Measurements from ENCODE around the gene KCNMA1. TPM values are rescaled to one million over a fixed set of nuclear protein-coding genes. Genes with fewer than 3 reads are reported as not detected.
"Not testable (repeated sequence)": the region's sequence is repeated elsewhere in the genome, so short reads cannot be mapped to it uniquely, and the experiment has no call there.

The KCNMA1 gene
- 0.94 and 1.8 TPM in 2 replicates for total RNA-seq (2014; rRNA removed; shearing (Covaris generic))

DNA sequence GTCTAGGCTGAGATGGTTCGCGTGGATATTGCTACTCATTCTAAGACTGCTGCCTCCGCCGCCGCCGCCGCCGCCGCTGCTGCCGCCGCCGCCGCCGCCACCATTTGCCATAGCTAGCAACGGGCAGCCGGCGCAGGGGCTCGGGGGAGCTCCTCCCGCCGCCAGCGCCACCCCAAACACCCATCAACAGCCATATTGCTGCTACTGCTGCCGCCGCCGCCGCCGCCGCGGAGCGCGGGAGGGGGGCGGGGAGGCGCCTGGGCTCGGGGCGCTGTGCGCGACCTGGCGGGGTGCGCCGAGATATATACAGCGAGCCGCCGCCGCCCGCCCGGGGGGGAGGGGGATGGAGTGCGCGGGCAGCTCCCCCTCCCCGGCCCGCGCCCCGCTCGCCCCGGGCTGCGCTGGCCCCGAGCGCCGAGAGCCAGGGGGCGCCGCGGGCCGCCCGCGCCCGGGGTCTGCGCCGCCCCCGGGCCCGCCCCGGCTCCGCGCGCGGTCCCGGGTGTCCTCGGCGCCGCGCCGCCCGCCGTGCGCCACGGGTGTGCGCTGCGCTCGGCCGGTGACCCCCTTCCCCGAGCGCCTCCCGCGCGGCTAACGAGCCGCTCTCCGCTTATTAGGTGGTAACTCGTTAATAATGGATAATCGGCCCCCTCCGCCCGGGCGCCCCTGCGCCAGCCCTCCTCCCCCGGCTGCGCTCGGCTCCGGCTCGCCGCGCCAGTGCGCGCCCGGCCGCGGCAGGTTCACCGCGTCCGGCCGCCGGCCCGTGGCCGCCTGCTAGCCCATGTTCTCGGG is at the start of gene KCNMA1:
Gene KCNMA1, minus strand, starts transcription at position 277 of the 789 bp plus-strand sequence.
- Histone ChIP-seq H3K9me3 (replicated peaks) (no peaks in the 10 kb centered on the region; the same call in 1 of the 2 replicates), H3K36me3 (no peaks in the 10 kb centered on the region), H3K4me3 (peak within 1 kb of the TSS; percentile 54), H3K27ac (no peak within 1 kb of the TSS), H3K27me3 (replicated peaks) (peaks cover 29% of the 10 kb centered on the region), H3K4me1 (replicated peaks) (peaks cover 23% of the 10 kb centered on the region)
- DNase-seq (ENCODE audit: low read depth in 1 of 2, low spot score in 2 of 2), result peak in 1 of 2 experiments; percentile 48

DNA sequence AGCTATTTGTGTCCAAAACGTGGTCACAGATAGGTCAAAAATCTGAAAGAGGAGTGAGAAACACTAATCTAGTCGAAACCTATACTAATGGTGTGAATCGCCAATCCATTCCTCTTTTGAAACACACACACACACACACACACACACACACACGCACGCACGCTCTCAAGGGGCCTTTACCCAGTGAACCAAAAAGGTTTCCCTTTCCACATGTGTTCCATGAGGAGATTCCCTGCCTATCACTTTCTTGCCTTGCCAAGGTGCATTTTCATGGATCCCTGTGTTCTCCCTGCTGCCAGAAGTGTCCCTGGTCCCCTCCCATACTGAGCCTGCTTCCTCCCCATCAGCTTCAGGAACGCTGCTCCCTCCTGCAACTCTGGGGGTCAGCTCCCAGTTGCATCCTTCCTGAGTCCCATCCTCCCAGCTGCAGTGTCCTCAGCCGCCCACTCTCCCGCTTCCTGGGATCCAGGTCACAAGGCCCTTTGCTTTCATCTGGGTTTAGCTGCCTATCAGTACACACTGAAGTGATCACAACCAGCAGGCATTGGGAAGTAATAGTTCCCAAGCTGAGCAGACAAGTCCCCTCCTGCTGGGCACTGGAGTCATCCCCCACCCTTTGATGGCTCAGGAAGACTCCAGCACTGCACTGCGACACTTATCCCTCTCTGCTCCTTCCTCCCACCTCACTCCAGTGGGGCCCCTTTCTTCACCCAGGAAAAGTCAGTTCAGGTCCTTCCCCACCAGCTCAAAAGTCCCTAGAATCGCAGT is 49.2 kb upstream of the KCNMA1 start:
- no peaks in the 10 kb centered on the region for H3K4me1 ChIP-seq (replicated peaks)
- no peak overlapping the region for H3K27ac ChIP-seq
- no peaks in the 10 kb centered on the region for H3K9me3 ChIP-seq (replicated peaks)
- no peaks in the 10 kb centered on the region for H3K36me3 ChIP-seq
- no peak overlapping the region for H3K4me3 ChIP-seq
- DNase-seq (ENCODE audit: low read depth in 1 of 2, low spot score in 2 of 2), result peak in 1 of 2 experiments; percentile 27
- no peaks in the 10 kb centered on the region; the same call in 1 of the 2 replicates for H3K27me3 ChIP-seq (replicated peaks)

DNA sequence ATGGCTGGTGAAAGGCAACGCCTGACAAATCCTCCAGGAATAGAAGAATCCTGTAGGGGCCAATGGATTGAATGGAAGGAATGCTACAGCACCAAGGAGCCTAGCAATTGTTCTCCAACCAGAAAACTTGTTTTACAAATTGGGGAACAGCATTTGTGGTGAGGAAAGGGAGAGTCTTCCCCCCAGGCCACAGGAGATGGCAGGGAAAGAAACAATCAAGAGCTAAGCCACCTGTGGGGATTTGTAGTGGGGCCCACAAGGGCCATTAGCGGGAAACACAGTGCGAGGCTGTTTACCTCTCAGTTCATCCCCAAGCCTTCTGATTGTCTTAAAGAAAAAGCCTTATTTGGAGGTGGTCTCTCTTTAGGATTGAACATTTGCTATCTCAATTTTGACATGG is 48.5 kb upstream of the KCNMA1 start:
- Histone ChIP-seq H3K27me3 (replicated peaks) (no peaks in the 10 kb centered on the region; the same call in 1 of the 2 replicates), H3K9me3 (replicated peaks) (no peaks in the 10 kb centered on the region), H3K36me3 (no peaks in the 10 kb centered on the region), H3K4me1 (replicated peaks) (no peaks in the 10 kb centered on the region), H3K4me3 (no peak overlapping the region), H3K27ac (no peak overlapping the region)
- DNase-seq (ENCODE audit: low read depth in 1 of 2, low spot score in 2 of 2), result no peak

DNA sequence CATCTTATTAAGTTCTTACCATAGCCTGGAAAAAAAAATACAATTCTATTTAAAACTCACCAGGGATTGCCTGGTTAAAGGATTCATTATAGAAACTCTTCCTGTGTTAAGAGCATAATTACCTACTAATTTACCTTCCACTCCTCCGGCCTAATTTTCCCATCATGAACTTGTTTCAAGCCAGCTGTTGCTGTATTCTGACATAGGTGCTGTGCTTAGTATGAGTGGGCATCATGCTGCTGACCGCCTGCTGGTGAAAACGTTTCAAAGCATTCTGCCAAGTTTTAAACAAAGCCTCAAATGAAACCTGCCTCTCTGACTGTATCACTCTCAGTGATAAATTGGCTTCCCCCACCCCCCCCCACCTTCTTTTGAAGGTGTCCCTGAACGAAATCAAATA is 47.8 kb upstream of the KCNMA1 start:
- DNase-seq (ENCODE audit: low read depth in 1 of 2, low spot score in 2 of 2), result peak in 1 of 2 experiments; percentile 20
- Histone ChIP-seq H3K9me3 (replicated peaks) (no peaks in the 10 kb centered on the region), H3K4me3 (no peak overlapping the region), H3K36me3 (no peaks in the 10 kb centered on the region), H3K27ac (no peak overlapping the region), H3K4me1 (replicated peaks) (no peaks in the 10 kb centered on the region), H3K27me3 (replicated peaks) (no peaks in the 10 kb centered on the region; the same call in 1 of the 2 replicates)

DNA sequence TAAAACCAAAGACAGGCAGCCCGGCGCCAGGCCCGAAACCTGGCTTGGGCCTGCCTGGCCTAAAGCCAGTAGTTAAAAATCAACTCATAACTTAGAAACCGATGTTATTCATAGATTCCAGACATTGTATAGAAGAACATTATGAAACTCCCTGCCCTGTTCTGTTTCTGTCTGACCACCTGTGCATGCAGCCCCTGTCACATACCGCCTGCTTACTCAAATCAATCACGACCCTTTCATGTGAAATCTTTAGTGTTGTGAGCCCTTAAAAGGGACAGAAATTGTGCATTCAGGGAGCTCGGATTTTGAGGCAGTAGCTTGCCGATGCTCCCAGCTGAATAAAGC is 45.5 kb upstream of the KCNMA1 start:
- not testable (repeated sequence) for H3K36me3 ChIP-seq; H3K27me3 ChIP-seq (replicated peaks); H3K4me3 ChIP-seq; H3K9me3 ChIP-seq (replicated peaks); H3K4me1 ChIP-seq (replicated peaks); DNase-seq (ENCODE audit: low read depth in 1 of 2, low spot score in 2 of 2); H3K27ac ChIP-seq

DNA sequence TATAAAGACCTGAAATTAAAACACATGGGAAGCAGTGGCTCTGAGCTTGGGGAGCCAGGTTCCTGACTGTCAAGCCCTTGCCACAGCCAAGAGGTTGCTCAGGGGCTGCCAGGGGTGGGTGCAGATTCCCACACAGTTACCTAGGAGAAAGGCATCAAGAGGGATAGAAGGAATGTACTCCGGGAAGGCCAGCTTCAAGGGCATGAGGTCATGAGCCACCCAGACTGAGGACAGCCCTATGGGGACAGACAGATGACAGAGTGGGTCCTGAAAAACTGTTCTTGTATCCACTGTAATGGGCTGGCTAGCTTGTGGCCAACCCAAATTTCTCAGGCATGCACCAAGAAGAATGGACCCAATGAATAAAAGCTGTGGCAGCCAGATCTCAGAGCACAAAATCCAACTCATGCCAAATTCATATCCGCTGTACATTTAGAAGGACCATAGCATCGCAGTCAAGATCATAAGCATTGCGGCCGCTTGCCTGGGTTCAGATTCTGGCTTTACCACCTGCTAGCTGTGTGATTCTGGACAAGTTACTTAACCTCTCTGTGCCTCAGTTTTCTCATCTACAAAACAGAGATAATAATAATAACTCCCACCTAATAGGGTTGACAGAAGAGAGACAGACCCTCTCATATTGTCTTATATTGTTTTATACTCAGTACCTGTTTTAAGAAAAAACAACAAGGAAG is 44.9 kb upstream of the KCNMA1 start:
- Histone ChIP-seq H3K27ac (no peak overlapping the region), H3K4me3 (no peak overlapping the region), H3K9me3 (replicated peaks) (no peaks in the 10 kb centered on the region), H3K4me1 (replicated peaks) (no peaks in the 10 kb centered on the region), H3K36me3 (no peaks in the 10 kb centered on the region), H3K27me3 (replicated peaks) (no peaks in the 10 kb centered on the region; the same call in 1 of the 2 replicates)
- no peak for DNase-seq (ENCODE audit: low read depth in 1 of 2, low spot score in 2 of 2)

DNA sequence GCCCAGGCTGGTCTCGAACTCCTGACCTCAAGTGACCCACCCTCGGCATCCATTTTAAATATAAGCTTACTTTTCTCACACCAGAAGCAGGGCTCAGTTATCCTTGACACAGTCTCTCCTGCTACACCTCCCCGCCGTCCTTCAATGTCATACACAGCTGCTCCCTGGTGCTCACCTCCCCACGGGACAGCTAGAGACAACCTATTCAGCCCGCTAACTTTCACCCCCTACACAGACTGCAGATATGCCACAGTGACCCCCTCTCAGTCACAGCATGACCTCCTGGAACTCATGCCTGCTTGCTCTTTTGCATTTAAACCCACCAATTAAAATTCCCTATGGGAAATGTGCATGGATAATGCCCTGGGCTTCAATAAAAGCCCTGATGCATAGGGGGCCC is 44.2 kb upstream of the KCNMA1 start:
- DNase-seq (ENCODE audit: low read depth in 1 of 2, low spot score in 2 of 2), result peak in 1 of 2 experiments; percentile 22

DNA sequence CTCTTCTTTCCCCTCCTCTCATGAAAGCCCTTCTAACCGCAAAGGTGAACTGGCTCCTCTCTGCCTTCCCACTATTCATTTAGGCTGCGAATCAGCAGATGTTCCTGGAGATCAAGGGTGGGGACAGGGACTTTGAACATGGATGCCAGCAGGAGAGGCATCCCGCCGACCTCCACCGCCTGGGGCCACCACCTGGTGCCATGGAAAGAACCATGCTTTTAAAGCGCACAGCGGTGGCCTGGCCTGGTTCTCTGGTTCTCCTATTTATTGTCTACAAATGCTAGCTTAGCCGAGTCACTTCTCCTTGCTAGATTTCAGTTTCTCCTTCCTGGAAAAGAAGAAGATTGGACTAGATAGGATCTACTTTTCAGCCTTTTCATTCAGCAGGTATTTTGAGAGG is 43.2 kb upstream of the KCNMA1 start:
- no peaks in the 10 kb centered on the region for H3K36me3 ChIP-seq
- H3K27me3 ChIP-seq (replicated peaks), result no peaks in the 10 kb centered on the region; the same call in none of the 2 replicates
- H3K9me3 ChIP-seq (replicated peaks), result no peaks in the 10 kb centered on the region
- no peaks in the 10 kb centered on the region for H3K4me1 ChIP-seq (replicated peaks)
- no peak overlapping the region for H3K4me3 ChIP-seq
- no peak overlapping the region for H3K27ac ChIP-seq
- DNase-seq (ENCODE audit: low read depth in 1 of 2, low spot score in 2 of 2), result no peak

More for the DNA sequence above, 44.2 kb upstream of the KCNMA1 start:
- no peaks in the 10 kb centered on the region for H3K4me1 ChIP-seq (replicated peaks)
- H3K4me3 ChIP-seq, result no peak overlapping the region
- no peaks in the 10 kb centered on the region; the same call in 1 of the 2 replicates for H3K27me3 ChIP-seq (replicated peaks)
- H3K9me3 ChIP-seq (replicated peaks), result no peaks in the 10 kb centered on the region
- H3K36me3 ChIP-seq, result no peaks in the 10 kb centered on the region
- no peak overlapping the region for H3K27ac ChIP-seq

DNA sequence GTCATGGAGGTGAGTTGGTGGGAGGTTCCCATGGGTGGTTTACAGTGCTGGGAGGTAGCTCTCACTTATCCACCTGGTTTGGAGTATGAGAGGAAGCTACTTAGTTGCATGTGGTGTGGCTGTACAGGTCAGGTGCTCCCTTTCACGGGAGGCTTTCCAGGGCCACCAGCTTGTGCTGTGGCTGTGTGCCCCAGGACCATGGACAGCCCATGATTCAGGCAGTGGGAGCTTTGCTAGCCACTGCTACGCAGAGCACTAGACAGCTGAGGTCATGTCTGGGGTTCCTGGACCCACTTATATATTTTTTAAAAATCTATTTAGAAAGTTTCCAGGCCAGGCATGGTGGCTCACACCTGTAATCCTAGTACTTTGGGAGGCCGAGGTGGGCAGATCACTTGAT is 42.5 kb upstream of the KCNMA1 start:
- H3K4me1 ChIP-seq (replicated peaks), result no peaks in the 10 kb centered on the region
- DNase-seq (ENCODE audit: low read depth in 1 of 2, low spot score in 2 of 2), result no peak
- no peak overlapping the region for H3K27ac ChIP-seq

DNA sequence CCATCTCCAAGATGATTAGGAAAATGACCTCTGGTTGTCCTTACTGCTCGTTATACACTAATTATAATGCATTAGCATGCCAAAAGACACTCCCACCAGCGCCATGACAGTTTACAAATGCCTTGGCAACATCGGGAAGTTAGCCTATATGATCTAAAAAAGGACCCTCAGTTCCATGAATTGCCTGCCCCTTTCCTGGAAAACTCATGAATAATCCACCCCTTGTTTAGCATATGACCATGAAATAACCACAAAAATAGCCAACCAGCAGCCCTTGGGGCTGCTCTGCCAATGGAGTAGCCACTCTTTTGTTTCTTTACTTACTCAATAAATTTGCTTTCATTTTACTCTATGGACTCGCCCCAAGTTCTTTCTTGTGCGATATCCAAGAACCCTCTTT is 41.6 kb upstream of the KCNMA1 start:
- Histone ChIP-seq H3K9me3 (replicated peaks) (no peaks in the 10 kb centered on the region), H3K27me3 (replicated peaks) (no peaks in the 10 kb centered on the region; the same call in 1 of the 2 replicates), H3K27ac (no peak overlapping the region), H3K4me3 (no peak overlapping the region), H3K4me1 (replicated peaks) (no peaks in the 10 kb centered on the region), H3K36me3 (no peaks in the 10 kb centered on the region)
- no peak for DNase-seq (ENCODE audit: low read depth in 1 of 2, low spot score in 2 of 2)

More for the DNA sequence above, 42.5 kb upstream of the KCNMA1 start:
- Histone ChIP-seq H3K36me3 (no peaks in the 10 kb centered on the region), H3K27me3 (replicated peaks) (no peaks in the 10 kb centered on the region; the same call in none of the 2 replicates), H3K9me3 (replicated peaks) (no peaks in the 10 kb centered on the region), H3K4me3 (no peak overlapping the region)

DNA sequence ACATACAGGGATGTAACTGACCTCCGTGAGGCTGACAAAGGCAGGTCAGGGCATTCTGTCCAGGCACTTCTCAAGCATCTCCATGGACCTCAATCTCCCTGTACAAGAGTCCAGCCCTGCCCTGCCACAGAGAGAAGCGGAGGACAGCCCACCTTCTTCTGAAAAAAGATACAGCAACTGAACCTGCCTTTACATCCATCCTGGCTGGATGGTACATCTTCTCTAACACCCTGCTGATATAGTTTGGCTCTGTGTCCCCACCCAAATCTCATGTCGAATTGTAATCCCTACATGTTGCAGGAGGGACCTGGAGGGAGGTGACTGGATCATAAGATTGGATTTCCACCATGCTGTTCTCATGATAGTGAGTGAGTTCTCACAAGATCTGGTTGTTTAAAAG is 40.5 kb upstream of the KCNMA1 start:
- Histone ChIP-seq H3K9me3 (replicated peaks) (no peaks in the 10 kb centered on the region), H3K36me3 (no peaks in the 10 kb centered on the region), H3K4me3 (no peak overlapping the region), H3K27me3 (replicated peaks) (no peaks in the 10 kb centered on the region; the same call in 1 of the 2 replicates), H3K4me1 (replicated peaks) (no peaks in the 10 kb centered on the region), H3K27ac (no peak overlapping the region)
- no peak for DNase-seq (ENCODE audit: low read depth in 1 of 2, low spot score in 2 of 2)

DNA sequence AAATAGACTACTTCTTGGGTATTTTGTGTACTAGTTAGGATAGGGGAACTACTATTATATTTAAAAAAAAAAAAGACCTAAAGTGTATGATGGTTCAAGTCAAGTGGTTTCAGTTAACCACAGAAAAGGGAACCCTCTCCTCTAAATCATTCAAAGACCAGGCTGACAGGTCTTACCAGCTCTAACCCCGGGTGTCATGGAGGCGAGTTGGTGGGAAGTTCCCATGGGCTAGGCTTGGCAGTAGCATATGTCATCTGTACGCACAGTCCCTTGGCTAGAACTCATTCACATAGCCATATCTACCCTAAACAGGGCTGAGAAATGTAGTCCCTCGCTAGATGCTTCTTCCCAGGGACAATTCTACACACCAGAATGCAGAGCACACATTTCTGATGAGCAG is 37.7 kb upstream of the KCNMA1 start:
- Histone ChIP-seq H3K4me1 (replicated peaks) (no peaks in the 10 kb centered on the region), H3K27ac (no peak overlapping the region), H3K4me3 (no peak overlapping the region), H3K27me3 (replicated peaks) (no peaks in the 10 kb centered on the region; the same call in 1 of the 2 replicates), H3K36me3 (no peaks in the 10 kb centered on the region), H3K9me3 (replicated peaks) (no peaks in the 10 kb centered on the region)
- no peak for DNase-seq (ENCODE audit: low read depth in 1 of 2, low spot score in 2 of 2)

DNA sequence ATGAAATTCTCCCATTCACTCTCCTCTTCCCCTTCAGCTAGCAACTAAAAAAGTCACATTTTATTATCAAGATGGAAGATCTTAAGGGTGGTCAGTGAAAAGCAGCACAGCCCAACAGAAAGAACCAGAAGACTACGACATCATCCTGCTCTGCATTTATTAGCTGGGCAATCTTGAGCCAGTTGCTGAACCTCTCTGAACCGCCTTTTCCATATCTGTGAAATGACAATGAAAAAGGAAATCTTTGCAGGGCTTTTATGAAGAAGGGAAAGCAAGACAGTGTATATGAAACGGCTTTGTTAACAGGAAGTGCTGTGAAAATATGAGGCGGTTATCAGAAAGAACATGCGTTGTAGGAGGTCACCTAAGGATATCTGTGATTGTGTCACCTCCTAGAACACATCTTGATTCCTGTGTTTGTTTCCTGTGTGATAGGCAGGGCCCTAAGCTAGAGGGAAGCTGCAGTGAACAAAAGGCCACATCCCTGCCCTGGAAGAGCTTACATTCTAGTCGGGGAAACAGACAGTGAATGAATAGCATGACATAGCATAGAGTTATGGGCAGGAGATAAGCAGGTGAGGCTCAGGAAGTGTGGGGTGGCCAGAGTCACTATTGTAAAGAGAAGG is 36.0 kb upstream of the KCNMA1 start:
- no peak overlapping the region for H3K27ac ChIP-seq
- H3K27me3 ChIP-seq (replicated peaks), result no peaks in the 10 kb centered on the region; the same call in 1 of the 2 replicates
- no peaks in the 10 kb centered on the region; the same call in 1 of the 2 replicates for H3K4me1 ChIP-seq (replicated peaks)
- no peaks in the 10 kb centered on the region for H3K36me3 ChIP-seq
- no peak overlapping the region for H3K4me3 ChIP-seq
- no peak for DNase-seq (ENCODE audit: low read depth in 1 of 2, low spot score in 2 of 2)
- H3K9me3 ChIP-seq (replicated peaks), result no peaks in the 10 kb centered on the region

Data from SJSA1 (cell line).